K562 (cell line): ENCODE data around the gene SPHK1. TPM values are rescaled to one million over a fixed set of nuclear protein-coding genes. Genes with fewer than 3 reads are reported as not detected.

Experiments
- ARID2 ChIP-seq: fragments of 450-650 bp; IDR thresholded peaks from 2 replicates; pipeline ENCODE4 v1.6.1; 2017; ENCODE audit warnings: antibody characterized with exemption, mild to moderate bottlenecking
- CBX8 ChIP-seq: fragments of 200-600 bp; sonication (generic); IDR thresholded peaks from 2 replicates; pipeline ENCODE4 v1.6.1; 2012; ENCODE audit warnings: borderline replicate concordance, mixed run types, low read depth, mild to moderate bottlenecking, moderate library complexity, mixed read lengths, low read length, control low read depth, inconsistent platforms; ENCODE audit not compliant: poor library complexity, severe bottlenecking; ENCODE audit errors: extremely low read depth
- CCAR2 ChIP-seq: fragments of 200-400 bp; formaldehyde crosslinking; IDR thresholded peaks from 2 replicates; pipeline ENCODE4 v1.6.1; 2017; ENCODE audit warnings: mild to moderate bottlenecking, low read depth, low read length
- EP400 ChIP-seq: fragments of 450-650 bp; IDR thresholded peaks from 2 replicates; pipeline ENCODE4 v1.6.1; 2017; ENCODE audit warnings: antibody characterized with exemption, mild to moderate bottlenecking, moderate library complexity
- FOXJ2 ChIP-seq: fragments of 200-800 bp; sonication (Bioruptor generic); IDR thresholded peaks from 2 replicates; pipeline ENCODE4 v1.6.1; 2016; ENCODE audit warnings: missing genetic modification characterization, missing compliant biosample characterization
- GABPB1 ChIP-seq: sonication (generic); formaldehyde crosslinking; IDR thresholded peaks from 2 replicates; pipeline ENCODE4 v1.8.0; 2022; ENCODE audit warnings: mild to moderate bottlenecking, missing genetic modification reagents
- GTF2A2 ChIP-seq: IDR thresholded peaks from 2 replicates; pipeline ENCODE4 v1.6.1; 2016; ENCODE audit warnings: mild to moderate bottlenecking, missing genetic modification characterization, missing compliant biosample characterization
- HDAC8 ChIP-seq: fragments of 450-650 bp; IDR thresholded peaks from 2 replicates; pipeline ENCODE4 v1.6.1; 2016; ENCODE audit warnings: mild to moderate bottlenecking, missing genetic modification characterization, moderate library complexity, missing compliant biosample characterization
- KLF10 ChIP-seq: fragments of 250-450 bp; sonication (Bioruptor Pico); IDR thresholded peaks from 2 replicates; pipeline ENCODE4 v1.6.1; 2021; ENCODE audit warnings: matching md5 sums
- PURB ChIP-seq: sonication (generic); formaldehyde crosslinking; IDR thresholded peaks from 2 replicates; pipeline ENCODE4 v1.9.0; 2021; ENCODE audit warnings: low read depth, mild to moderate bottlenecking, missing genetic modification reagents
- RFX1 ChIP-seq: fragments of 450-650 bp; IDR thresholded peaks from 2 replicates; pipeline ENCODE4 v1.6.1; 2016; ENCODE audit warnings: mild to moderate bottlenecking, moderate library complexity
- SAFB ChIP-seq: fragments of 200-400 bp; formaldehyde crosslinking; IDR thresholded peaks from 2 replicates; pipeline ENCODE4 v1.6.1; 2017; ENCODE audit warnings: low read depth, low read length, borderline replicate concordance
- SIRT6 ChIP-seq: IDR thresholded peaks from one replicate; pipeline ENCODE4 v1.6.1; 2012; ENCODE audit warnings: low read depth, mild to moderate bottlenecking, control low read depth, inconsistent platforms, low read length, moderate library complexity
- SMAD2 ChIP-seq: fragments of 150-350 bp; IDR thresholded peaks from 2 replicates; pipeline ENCODE4 v1.6.1; 2014; ENCODE audit warnings: low read depth, mild to moderate bottlenecking, low read length
- SNAPC5 ChIP-seq: fragments of 250-450 bp; sonication (Bioruptor Pico); IDR thresholded peaks from 2 replicates; pipeline ENCODE4 v1.8.0; 2021; ENCODE audit warnings: moderate library complexity, mild to moderate bottlenecking, inconsistent platforms
- TAF9B ChIP-seq: fragments of 450-650 bp; IDR thresholded peaks from 2 replicates; pipeline ENCODE4 v1.6.1; 2018; ENCODE audit warnings: mild to moderate bottlenecking; ENCODE audit not compliant: partially characterized antibody
- TEAD4 ChIP-seq, 2 experiments: sonication (generic) in 1 of 2; formaldehyde crosslinking in 1 of 2; IDR thresholded peaks; 2 replicates each; pipeline versions ENCODE4 v1.6.1 to v1.8.0; 2012 to 2022; ENCODE audit warnings: borderline replicate concordance in 1 of 2, inconsistent platforms in 1 of 2, low read length in 1 of 2, mild to moderate bottlenecking in 1 of 2, missing genetic modification reagents in 1 of 2
- ZFP1 ChIP-seq: fragments of 450-650 bp; formaldehyde crosslinking; IDR thresholded peaks from 2 replicates; pipeline ENCODE4 v1.4.0; 2020; ENCODE audit warnings: mild to moderate bottlenecking, mixed read lengths
- ZFX ChIP-seq: sonication (generic); formaldehyde crosslinking; IDR thresholded peaks from 2 replicates; pipeline ENCODE4 v1.8.0; 2022; ENCODE audit warnings: mild to moderate bottlenecking, missing genetic modification reagents, moderate library complexity
- ZNF239 ChIP-seq: fragments of 250-450 bp; sonication (Bioruptor Pico); IDR thresholded peaks from 2 replicates; pipeline ENCODE4 v1.4.0; 2020; ENCODE audit warnings: mild to moderate bottlenecking
- ZNF274 ChIP-seq: IDR thresholded peaks from 2 replicates; pipeline ENCODE4 v1.6.1; 2011; ENCODE audit warnings: low read depth, mild to moderate bottlenecking, low read length, moderate library complexity, borderline replicate concordance
- ZNF280B ChIP-seq: fragments of 250-450 bp; sonication (Bioruptor Pico); IDR thresholded peaks from 2 replicates; pipeline ENCODE4 v1.5.1; 2021; ENCODE audit warnings: mild to moderate bottlenecking
- ZNF583 ChIP-seq: fragments of 250-450 bp; sonication (Bioruptor Pico); IDR thresholded peaks from 2 replicates; pipeline ENCODE4 v1.4.0; 2020
- polyA plus RNA-seq, 8 experiments: library from polyadenylated mRNA; depleted of rRNA in 4 of 8; stranded (reverse) in 5 of 8; unstranded in 3 of 8; fragments of >200 nt; fragmentation: Nextera tagmentation in 2 of 8; fragmentation: Illumina TruSeq in 1 of 8; extraction: Ambion mirVana in 2 of 8; extraction: Trizol in 1 of 8; gene quantifications; 2 replicates each; pipeline versions ENCODE4 v1.2.1 to v1.2.3, GENCODE V29; 2011 to 2014; ENCODE audit warnings: inconsistent platforms in 1 of 8, missing spikeins in 1 of 8
- total RNA-seq, 7 experiments: library from RNA; depleted of rRNA in 6 of 7; stranded (reverse); fragments of >200 nt in 6 of 7; fragmentation: Illumina TruSeq in 2 of 7; extraction: Trizol in 2 of 7; gene quantifications; 2 replicates each; pipeline versions ENCODE4 v1.2.1 to v1.2.3, GENCODE V29; 2011 to 2021; ENCODE audit warnings: low replicate concordance in 1 of 7
- TF ChIP-seq, protein P1 (sequence below): sonication (generic); formaldehyde crosslinking; IDR thresholded peaks from 2 replicates; pipeline ENCODE4 v1.8.0; 2022; ENCODE audit warnings: missing genetic modification reagents, mild to moderate bottlenecking, moderate library complexity, borderline replicate concordance
- TF ChIP-seq, protein P2 (sequence below): sonication (generic); formaldehyde crosslinking; IDR thresholded peaks from 2 replicates; pipeline ENCODE4 v1.4.0; 2020; ENCODE audit warnings: mild to moderate bottlenecking, missing genetic modification reagents

Gene SPHK1
- total and polyA plus RNA-seq, 9 of the 15 experiments (the other 6 are each of a cell fraction or from before 2014, with no cell fraction given) = 0.21 to 60.3 (median 14.5) TPM

- TF ChIP-seq SIRT6 (no peak), CBX8 (no peak), EP400 (no peak), ZFP1 (CRISPR knock-in tag) (no peak), CCAR2 (0 out of 2 replicates have a peak, but pooled peaks have one; percentile 83), TAF9B (peak; percentile 96), PURB (CRISPR knock-in tag) (no peak), GABPB1 (peak; percentile 73), RFX1 (peak; percentile 62), KLF10 (CRISPR knock-in tag) (no peak), ARID2 (no peak), SNAPC5 (CRISPR knock-in tag) (no peak), GTF2A2 (tag) (no peak), ZNF583 (CRISPR knock-in tag) (peak; percentile 93), ZNF274 (peak; percentile 78; the same call in 1 of the 2 replicates), ZNF239 (CRISPR knock-in tag) (peak; percentile 73), SMAD2 (no peak), SAFB (no peak), ZNF280B (no peak), TEAD4 (IDR thresholded peaks at IDR 0.05; ENCODE audit: low read length) (peak; percentile 100), TEAD4 (CRISPR knock-in tag; IDR thresholded peaks at IDR 0.05; ENCODE audit: borderline replicate concordance) (no peak), ZFX (CRISPR knock-in tag) (peak; percentile 62; the same call in 1 of the 2 replicates), FOXJ2 (tag) (peak; percentile 95), HDAC8 (tag) (no peak; the same call in 1 of the 2 replicates)
- TF ChIP-seq, protein P1, sequence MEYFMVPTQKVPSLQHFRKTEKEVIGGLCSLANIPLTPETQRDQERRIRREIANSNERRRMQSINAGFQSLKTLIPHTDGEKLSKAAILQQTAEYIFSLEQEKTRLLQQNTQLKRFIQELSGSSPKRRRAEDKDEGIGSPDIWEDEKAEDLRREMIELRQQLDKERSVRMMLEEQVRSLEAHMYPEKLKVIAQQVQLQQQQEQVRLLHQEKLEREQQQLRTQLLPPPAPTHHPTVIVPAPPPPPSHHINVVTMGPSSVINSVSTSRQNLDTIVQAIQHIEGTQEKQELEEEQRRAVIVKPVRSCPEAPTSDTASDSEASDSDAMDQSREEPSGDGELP (CRISPR knock-in tag) = peak; percentile 99
- TF ChIP-seq, protein P2, sequence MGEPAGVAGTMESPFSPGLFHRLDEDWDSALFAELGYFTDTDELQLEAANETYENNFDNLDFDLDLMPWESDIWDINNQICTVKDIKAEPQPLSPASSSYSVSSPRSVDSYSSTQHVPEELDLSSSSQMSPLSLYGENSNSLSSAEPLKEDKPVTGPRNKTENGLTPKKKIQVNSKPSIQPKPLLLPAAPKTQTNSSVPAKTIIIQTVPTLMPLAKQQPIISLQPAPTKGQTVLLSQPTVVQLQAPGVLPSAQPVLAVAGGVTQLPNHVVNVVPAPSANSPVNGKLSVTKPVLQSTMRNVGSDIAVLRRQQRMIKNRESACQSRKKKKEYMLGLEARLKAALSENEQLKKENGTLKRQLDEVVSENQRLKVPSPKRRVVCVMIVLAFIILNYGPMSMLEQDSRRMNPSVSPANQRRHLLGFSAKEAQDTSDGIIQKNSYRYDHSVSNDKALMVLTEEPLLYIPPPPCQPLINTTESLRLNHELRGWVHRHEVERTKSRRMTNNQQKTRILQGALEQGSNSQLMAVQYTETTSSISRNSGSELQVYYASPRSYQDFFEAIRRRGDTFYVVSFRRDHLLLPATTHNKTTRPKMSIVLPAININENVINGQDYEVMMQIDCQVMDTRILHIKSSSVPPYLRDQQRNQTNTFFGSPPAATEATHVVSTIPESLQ (CRISPR knock-in tag) = 0 out of 2 replicates have a peak, but pooled peaks have one; percentile 17
Observed at GRCh38 chr17:76405967-76406647, 21.7 kb downstream of the SPHK1 start (continued).
